ENCODE data around the gene TMEM205.

GRCh38 chr19:11359421-11359820, 13.4 kb upstream of the TMEM205 start:
- TF ChIP-seq CTCF (IDR thresholded peaks at IDR 0.05) (no peak), POLR2AphosphoS5 (IDR thresholded peaks at IDR 0.05) (no peak), POLR2A (IDR thresholded peaks at IDR 0.05) (no peak)
